ENCODE data around the gene SLAMF6. TPM values are rescaled to one million over a fixed set of nuclear protein-coding genes. Genes with fewer than 3 reads are reported as not detected.

The SLAMF6 gene
- polyA plus RNA-seq, 1 donor (not counting 4 experiments of a cell fraction or from before 2014, with no cell fraction given), result not detected

DNA sequence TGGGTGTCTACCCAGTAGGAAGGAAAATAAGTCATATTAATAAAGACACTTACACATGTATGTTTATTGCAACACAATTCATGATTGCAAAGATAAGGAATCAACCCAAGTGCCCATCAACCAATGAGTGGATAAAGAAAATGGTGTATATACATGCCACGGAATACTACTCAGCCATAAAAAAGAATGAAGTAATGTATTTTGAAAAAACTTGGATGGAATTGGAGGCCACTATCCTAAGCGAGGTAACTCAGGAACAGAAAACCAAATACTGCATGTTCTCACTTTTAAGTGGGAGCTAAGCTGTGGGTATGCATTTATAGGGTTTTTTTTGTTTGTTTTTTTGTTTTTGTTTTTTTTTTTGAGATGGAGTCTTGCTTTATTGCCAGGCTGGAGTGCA lies 73.6 kb downstream of the SLAMF6 start:
- no peak overlapping the region for H3K27ac ChIP-seq (ENCODE audit: control insufficient read depth, insufficient read depth, low read length)
- dilution Hi-C loops (cut with MboI; ENCODE audit: extremely low pct_ligation_motif_present, low sequenced_read_pairs), result loop anchor here (25.0 kb wide), 1 partner anchor 163 kb away; no protein-coding TSS in a partner anchor
- no peak for DNase-seq (ENCODE audit: low read depth, low spot score)
- H3K9me1 ChIP-seq (ENCODE audit: control insufficient read depth, extremely low read depth, insufficient read depth, low read length), result no peaks in the 10 kb centered on the region
- no peaks in the 10 kb centered on the region for H4K20me1 ChIP-seq (ENCODE audit: control insufficient read depth, extremely low read depth, insufficient read depth, low read length)
- no peaks in the 10 kb centered on the region for H3K9me3 ChIP-seq (ENCODE audit: control insufficient read depth, low read depth, low read length)
- no peak overlapping the region for H3K4me3 ChIP-seq (ENCODE audit: control insufficient read depth in 2 of 3, extremely low read depth in 1 of 3, insufficient read depth in 2 of 3, low read depth in 1 of 3, low read length in 3 of 3)
- no peaks in the 10 kb centered on the region for H3K27me3 ChIP-seq (ENCODE audit: control insufficient read depth, extremely low read depth, insufficient read depth, low read length)
- H3K36me3 ChIP-seq (ENCODE audit: control insufficient read depth in 2 of 2, extremely low read depth in 1 of 2, insufficient read depth in 2 of 2, low read length in 2 of 2), result no peaks in the 10 kb centered on the region
- no peak overlapping the region for H3K9ac ChIP-seq (ENCODE audit: control insufficient read depth, extremely low read depth, insufficient read depth, low read length)
- no peak overlapping the region for H2AFZ ChIP-seq (ENCODE audit: control insufficient read depth, low read length)
- no peaks in the 10 kb centered on the region for H3K4me1 ChIP-seq (ENCODE audit: control insufficient read depth, extremely low read depth, insufficient read depth, low read length)
- no peaks in the 10 kb centered on the region for H3K79me2 ChIP-seq (ENCODE audit: control insufficient read depth, insufficient read depth, low read length)
- FAIRE-seq, result no peak
- H3K4me2 ChIP-seq (ENCODE audit: control insufficient read depth, extremely low read depth, insufficient read depth, low read depth, low read length), result no peak overlapping the region
- TF ChIP-seq EZH2 (IDR thresholded peaks at IDR 0.05; ENCODE audit: low read length), result no peak
- TF ChIP-seq, protein P1, sequence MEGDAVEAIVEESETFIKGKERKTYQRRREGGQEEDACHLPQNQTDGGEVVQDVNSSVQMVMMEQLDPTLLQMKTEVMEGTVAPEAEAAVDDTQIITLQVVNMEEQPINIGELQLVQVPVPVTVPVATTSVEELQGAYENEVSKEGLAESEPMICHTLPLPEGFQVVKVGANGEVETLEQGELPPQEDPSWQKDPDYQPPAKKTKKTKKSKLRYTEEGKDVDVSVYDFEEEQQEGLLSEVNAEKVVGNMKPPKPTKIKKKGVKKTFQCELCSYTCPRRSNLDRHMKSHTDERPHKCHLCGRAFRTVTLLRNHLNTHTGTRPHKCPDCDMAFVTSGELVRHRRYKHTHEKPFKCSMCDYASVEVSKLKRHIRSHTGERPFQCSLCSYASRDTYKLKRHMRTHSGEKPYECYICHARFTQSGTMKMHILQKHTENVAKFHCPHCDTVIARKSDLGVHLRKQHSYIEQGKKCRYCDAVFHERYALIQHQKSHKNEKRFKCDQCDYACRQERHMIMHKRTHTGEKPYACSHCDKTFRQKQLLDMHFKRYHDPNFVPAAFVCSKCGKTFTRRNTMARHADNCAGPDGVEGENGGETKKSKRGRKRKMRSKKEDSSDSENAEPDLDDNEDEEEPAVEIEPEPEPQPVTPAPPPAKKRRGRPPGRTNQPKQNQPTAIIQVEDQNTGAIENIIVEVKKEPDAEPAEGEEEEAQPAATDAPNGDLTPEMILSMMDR (optimal IDR thresholded peaks at IDR 0.05 in 1 of 3, IDR thresholded peaks at IDR 0.05 in 1 of 3, conservative IDR thresholded peaks at IDR 0.05 in 1 of 3; ENCODE audit: extremely low read depth in 1 of 3, insufficient read depth in 2 of 3, low read length in 3 of 3), result no peak

DNA sequence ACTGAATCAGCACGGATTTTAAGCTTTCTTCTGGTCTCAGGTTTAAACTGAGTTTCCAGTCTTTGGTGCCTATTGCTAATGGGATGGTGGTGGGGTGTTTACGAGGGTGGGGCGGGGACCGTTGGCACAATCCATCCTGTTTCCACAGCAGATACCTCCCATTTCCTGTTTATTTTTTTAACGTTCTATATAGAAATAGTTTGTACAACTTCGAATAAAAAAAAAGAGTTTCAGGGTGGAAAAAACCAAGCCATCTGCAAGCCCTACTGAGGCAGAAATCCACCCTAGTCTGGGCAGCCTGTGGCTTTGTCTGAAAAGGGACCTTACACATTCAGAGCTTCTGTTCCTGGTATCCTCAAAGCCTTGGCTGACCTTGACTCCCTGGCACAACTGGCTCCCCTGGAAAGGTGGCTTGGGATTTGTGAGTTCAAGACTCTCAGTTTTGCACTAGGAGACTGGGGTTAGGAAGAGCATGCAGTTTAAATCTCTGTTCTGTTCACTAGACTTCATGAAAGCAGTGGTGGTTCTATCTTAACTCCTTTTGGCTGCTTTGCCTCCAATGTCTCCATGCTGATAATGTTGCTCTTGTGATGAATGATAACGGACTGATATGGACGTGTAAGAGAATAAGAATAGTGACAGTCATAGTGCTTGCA lies 76.0 kb downstream of the SLAMF6 start:
- no peaks in the 10 kb centered on the region for H3K79me2 ChIP-seq (ENCODE audit: control insufficient read depth, insufficient read depth, low read length)
- H3K4me3 ChIP-seq (ENCODE audit: control insufficient read depth in 2 of 3, extremely low read depth in 1 of 3, insufficient read depth in 2 of 3, low read depth in 1 of 3, low read length in 3 of 3), result no peak overlapping the region
- FAIRE-seq, result no peak
- H3K27ac ChIP-seq (ENCODE audit: control insufficient read depth, insufficient read depth, low read length), result no peak overlapping the region
- dilution Hi-C loops (cut with MboI; ENCODE audit: extremely low pct_ligation_motif_present, low sequenced_read_pairs), result loop anchor here (25.0 kb wide), 1 partner anchor 165 kb away; no protein-coding TSS in a partner anchor
- no peak for DNase-seq (ENCODE audit: low read depth, low spot score)
- no peak overlapping the region for H2AFZ ChIP-seq (ENCODE audit: control insufficient read depth, low read length)
- H3K4me1 ChIP-seq (ENCODE audit: control insufficient read depth, extremely low read depth, insufficient read depth, low read length), result no peaks in the 10 kb centered on the region
- H3K27me3 ChIP-seq (ENCODE audit: control insufficient read depth, extremely low read depth, insufficient read depth, low read length), result no peaks in the 10 kb centered on the region
- H3K4me2 ChIP-seq (ENCODE audit: control insufficient read depth, extremely low read depth, insufficient read depth, low read depth, low read length), result no peak overlapping the region
- no peaks in the 10 kb centered on the region for H3K9me3 ChIP-seq (ENCODE audit: control insufficient read depth, low read depth, low read length)
- no peaks in the 10 kb centered on the region for H4K20me1 ChIP-seq (ENCODE audit: control insufficient read depth, extremely low read depth, insufficient read depth, low read length)
- H3K9me1 ChIP-seq (ENCODE audit: control insufficient read depth, extremely low read depth, insufficient read depth, low read length), result no peaks in the 10 kb centered on the region
- no peaks in the 10 kb centered on the region for H3K36me3 ChIP-seq (ENCODE audit: control insufficient read depth in 2 of 2, extremely low read depth in 1 of 2, insufficient read depth in 2 of 2, low read length in 2 of 2)
- no peak overlapping the region for H3K9ac ChIP-seq (ENCODE audit: control insufficient read depth, extremely low read depth, insufficient read depth, low read length)
- TF ChIP-seq, protein P1 (optimal IDR thresholded peaks at IDR 0.05 in 1 of 3, IDR thresholded peaks at IDR 0.05 in 1 of 3, conservative IDR thresholded peaks at IDR 0.05 in 1 of 3; ENCODE audit: extremely low read depth in 1 of 3, insufficient read depth in 2 of 3, low read length in 3 of 3), result no peak
- no peak for TF ChIP-seq EZH2 (IDR thresholded peaks at IDR 0.05; ENCODE audit: low read length)

Measured in keratinocyte (primary cell).